ENCODE measurements around the gene ARL11.

ARL11 gene

GRCh38 chr13:49615836-49616675 is 12.3 kb upstream of the ARL11 start:
- no peak for DNase-seq

DNA sequence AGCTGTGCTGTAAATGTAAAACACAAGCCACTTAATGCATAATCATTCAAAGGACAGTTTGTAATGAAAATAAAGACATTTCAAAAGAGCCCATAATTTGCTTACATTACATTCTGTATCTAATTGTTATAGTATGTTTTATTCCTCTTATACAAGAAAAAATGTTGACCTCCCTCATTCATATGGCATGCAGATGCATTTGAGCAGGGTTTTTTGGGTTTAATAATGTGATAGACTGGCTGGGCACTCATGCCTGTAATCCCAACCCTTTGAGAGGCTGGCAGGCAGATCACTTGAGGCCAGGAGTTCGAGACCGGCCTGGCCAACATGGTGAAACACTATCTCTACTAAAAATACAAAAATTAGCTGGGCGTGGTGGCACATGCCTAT is 11.6 kb upstream of the ARL11 start:
- no peak for DNase-seq

DNA sequence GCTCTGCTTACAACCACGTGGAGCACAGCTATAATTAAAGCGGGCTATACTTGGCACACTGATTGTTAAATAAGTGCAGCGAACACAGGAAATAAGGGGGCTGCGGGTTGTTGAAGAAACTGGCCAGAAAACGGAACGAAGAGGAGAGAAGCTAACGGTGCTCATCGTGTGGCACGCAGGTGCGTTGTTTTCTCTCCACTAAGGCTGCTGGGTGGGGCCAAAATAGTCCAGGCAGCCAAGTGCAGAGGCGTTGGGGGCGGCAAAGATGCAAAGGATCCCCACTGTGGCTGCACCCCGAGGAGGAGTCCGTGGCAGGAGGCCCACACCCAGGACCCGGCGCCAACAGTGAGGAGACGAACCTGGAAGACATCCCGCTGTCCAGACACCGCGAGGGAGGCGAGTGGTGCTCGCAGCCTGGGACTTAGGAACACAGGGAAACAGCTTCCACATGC is 8.1 kb upstream of the ARL11 start:
- no peak for DNase-seq

DNA sequence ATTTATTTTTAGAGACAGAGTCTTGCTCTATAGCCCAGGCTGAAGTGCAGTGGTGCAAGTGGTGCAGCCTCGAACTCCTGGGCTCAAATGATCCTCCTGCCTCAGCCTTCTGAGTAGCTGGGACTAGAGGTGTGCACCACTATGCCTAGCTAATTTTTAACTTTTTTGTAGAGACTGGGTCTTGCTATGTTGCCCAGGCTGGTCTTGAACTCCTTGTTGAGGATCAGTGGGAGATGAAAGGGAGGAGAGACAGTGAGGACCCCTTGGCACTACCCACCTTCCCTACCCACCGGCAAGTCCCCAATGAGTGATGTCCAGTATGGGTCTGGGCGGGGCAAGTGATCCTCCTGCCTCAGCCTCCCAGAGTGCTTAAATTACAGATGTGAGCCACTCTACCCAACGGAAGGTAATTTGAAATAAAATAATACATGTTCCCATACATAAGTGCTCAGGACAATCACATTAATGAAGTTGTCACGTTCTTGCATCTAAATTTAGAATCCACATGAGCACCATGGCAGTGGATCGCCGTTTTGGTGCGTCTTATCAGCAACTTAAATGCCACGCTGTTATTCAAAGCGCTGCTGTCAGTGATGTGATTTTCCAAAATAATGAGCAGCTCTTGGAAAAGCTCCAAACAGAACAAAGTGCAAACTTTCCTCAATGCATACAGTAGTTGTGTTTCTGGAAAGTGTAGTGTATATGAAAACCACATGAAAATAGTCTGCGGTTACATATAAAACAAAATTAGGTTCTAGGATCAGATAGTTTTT is 5.9 kb upstream of the ARL11 start:
- no peak for DNase-seq

- no peak for DNase-seq
Observed at GRCh38 chr13:49624229-49624628, 4.1 kb upstream of the ARL11 start.

- no peak for DNase-seq
Observed at GRCh38 chr13:49625392-49626079, 2.8 kb upstream of the ARL11 start.

- DNase-seq: no peak
Observed at GRCh38 chr13:49629196-49629938, 1.1 kb downstream of the ARL11 start.

- no peak for DNase-seq
Observed at GRCh38 chr13:49629947-49630346, 1.6 kb downstream of the ARL11 start.

DNA sequence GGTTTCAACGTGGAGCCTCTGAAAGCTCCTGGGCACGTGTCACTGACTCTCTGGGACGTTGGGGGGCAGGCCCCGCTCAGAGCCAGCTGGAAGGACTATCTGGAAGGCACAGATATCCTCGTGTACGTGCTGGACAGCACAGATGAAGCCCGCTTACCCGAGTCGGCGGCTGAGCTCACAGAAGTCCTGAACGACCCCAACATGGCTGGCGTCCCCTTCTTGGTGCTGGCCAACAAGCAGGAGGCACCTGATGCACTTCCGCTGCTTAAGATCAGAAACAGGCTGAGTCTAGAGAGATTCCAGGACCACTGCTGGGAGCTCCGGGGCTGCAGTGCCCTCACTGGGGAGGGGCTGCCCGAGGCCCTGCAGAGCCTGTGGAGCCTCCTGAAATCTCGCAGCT is 2.3 kb downstream of the ARL11 start:
- no peak for DNase-seq

DNA sequence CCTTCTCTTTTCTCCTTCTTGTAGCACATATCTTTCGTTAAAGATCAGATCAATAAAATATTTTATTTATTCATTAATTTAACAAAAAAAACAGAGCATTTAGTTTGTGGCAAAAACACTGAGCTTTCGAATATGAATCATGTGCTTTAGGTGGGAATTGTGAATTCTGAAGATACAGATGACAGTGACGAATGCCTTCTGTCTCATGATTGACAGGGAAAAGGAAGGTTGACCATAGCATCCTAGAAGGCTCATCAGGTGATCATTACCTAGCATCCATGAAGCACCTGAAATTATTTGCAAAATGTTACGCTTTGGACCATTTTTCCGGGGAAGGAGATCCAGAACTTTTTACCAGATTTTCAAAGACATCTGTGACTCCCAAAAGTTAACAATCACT is 3.8 kb downstream of the ARL11 start:
- no peak for DNase-seq

GRCh38 chr13:49633710-49634109 is 5.4 kb downstream of the ARL11 start:
- no peak for DNase-seq

GRCh38 chr13:49635599-49636433 is 7.5 kb downstream of the ARL11 start:
- DNase-seq: no peak

DNA sequence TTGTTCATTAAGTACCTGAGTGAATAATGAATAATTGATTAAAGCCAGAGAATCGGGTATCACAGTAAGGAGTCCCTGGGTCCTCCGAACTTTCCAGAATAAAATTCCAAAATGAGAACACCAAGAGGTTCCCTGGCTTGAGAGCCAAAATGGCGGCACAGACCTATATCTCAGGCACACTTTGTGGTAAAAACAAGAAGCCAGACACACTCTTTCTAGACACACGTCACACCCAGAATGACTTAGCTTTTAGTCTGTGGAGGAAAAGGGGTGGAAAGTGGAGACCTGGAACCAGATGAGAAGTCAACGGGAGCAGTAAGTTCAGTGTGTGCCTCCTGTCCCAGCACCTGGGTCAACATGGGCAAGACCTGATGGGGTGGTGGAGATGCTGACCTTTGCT is 8.4 kb downstream of the ARL11 start:
- no peak for DNase-seq

DNA sequence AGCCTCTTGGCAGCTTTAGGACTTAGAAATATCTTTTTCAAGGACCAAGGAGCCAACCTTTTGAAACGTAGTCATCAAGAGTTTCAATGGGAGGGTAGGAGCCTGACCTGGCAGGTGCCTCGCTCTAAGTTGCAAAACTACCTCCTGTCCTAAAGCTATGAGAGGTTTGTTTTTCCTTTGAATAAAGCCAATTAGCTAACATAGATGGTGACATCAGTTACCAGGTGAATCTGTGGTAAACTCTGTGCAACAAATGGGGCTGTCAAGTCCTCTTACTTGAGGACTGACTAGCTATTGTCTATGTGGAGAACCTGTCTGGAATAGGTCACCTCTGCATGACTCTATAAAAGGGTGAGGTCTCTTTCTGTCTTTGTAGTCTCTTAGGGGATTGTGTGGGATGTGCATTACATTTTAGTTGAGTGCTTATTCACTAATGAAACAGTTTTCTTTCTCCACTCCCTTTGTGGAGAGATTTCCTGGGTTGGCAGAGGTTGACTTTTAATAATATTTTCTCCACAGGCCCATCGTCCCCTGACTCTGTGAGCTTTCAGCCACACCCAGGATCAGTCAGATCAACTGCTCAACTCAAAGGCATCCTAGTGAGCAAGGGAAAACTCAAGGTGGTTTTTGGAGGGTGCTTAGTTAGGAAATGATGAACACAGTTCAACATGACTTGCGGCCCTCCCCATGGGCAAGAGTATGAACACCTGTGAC is 9.9 kb downstream of the ARL11 start:
- DNase-seq: no peak

GRCh38 chr13:49638744-49639072 is 10.4 kb downstream of the ARL11 start:
- DNase-seq: no peak

- no peak for DNase-seq
Observed at GRCh38 chr13:49641801-49642291, 13.5 kb downstream of the ARL11 start.

DNA sequence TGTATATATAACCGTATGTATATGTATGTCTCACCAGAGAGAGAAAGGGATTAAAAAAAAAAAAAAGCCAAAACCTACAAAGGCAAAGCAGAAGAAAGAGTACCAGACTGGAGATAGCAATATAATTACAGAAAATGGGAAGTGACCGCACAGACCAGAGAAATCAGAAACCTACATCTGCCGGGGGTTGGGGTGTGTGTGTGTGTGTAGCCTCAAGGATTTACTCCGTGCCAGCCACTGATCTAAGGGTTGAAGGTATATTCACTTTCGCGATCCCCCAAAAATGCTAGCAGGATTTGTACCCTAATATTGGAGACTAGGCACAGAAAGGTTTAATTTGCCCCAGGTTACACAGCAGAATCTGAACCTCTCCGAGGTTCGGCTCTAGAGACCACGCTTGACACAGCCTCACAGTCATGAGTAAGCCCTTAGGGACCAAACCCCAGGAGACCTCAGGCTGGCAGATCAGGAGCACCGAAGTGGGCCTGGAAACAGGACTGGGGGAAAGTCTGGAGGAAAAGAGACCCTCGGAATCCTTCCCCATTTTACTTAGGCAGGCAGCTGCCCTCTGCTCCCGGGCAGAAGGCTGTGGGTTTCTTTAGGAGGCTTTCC is 14.8 kb downstream of the ARL11 start:
- no peak for DNase-seq

GRCh38 chr13:49645451-49645850 is 17.1 kb downstream of the ARL11 start:
- DNase-seq: no peak

DNA sequence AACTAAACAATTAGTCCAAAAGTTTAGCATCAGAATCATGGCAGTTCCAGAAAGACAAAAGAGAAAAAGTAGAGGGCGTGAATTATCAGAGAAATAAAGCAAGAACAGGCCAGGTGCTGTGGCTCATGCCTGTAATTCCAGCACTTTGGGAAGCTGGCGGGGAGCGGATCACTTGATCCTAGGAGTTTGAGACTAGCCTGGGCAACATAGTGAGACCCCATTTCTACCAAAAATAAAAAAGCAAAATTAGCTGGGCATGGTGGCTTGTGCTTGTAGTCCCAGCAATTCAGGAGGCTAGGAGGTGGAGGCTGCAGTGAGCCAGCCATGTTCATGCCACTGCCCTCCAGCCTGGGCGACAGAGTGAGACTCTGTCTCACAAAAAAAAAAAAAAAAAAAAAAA is 18.4 kb downstream of the ARL11 start:
- no peak for DNase-seq

DNA sequence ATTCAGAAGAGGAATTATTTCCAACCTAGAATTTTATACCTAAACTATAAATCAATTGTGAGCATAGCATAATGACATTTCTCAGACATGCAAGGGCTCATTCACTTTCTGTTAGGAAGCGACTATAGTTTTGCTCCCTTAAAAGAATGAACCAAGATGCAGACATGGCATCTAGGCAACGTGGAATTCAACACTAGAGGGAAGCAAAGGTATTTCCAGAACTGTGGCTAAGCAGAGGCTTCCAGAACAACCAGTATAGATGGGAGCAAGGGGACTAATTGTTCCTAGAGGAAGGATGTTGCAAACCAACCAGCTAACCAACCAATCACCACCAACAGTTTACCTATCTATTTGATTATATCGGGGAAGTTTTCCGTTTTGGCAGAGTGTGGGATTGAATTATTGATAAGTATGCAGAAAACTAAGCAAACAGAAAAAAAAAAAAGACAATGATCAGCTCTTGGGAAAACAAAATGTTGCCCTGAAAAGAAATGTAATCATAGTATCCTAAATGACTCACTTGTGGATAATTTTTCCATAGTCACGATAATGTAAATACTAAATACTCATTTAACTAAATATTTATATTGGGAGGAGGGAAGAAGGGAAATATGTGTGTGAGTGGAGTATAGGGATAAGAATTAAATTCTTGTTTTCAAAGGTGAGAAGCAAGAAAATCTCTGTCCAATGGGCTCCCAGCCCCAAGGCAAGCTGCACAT is 21.1 kb downstream of the ARL11 start:
- DNase-seq: no peak

Measured in activated effector memory CD4-positive, alpha-beta T cell treated with anti-CD3 and anti-CD28 coated beads, Interleukin-2, amount 50 U/mL, for 16 hours (primary cell).